Measurements from ENCODE around the gene ACSF3. TPM values are rescaled to one million over a fixed set of nuclear protein-coding genes. Genes with fewer than 3 reads are reported as not detected.

The ACSF3 gene
- total RNA-seq (2014; rRNA removed; shearing (Covaris generic); ENCODE audit: low replicate concordance), result 11.0 and 21.8 TPM in 2 replicates

GRCh38 chr16:89093602-89094251 is at the start of gene ACSF3:
Gene ACSF3, plus strand, starts transcription at chr16:89093852. Its CDS starts 6,830 bp downstream, at chr16:89100682.
- H3K27me3 ChIP-seq, result 0 out of 2 replicates have a peak, but pooled peaks cover 2% of the 10 kb centered on the region
- no peaks in the 10 kb centered on the region for H3K9me3 ChIP-seq
- peak; percentile 55 for DNase-seq
- H3K4me3 ChIP-seq, result peak within 1 kb of the TSS; percentile 60
- no peaks in the 10 kb centered on the region for H3K36me3 ChIP-seq

DNA sequence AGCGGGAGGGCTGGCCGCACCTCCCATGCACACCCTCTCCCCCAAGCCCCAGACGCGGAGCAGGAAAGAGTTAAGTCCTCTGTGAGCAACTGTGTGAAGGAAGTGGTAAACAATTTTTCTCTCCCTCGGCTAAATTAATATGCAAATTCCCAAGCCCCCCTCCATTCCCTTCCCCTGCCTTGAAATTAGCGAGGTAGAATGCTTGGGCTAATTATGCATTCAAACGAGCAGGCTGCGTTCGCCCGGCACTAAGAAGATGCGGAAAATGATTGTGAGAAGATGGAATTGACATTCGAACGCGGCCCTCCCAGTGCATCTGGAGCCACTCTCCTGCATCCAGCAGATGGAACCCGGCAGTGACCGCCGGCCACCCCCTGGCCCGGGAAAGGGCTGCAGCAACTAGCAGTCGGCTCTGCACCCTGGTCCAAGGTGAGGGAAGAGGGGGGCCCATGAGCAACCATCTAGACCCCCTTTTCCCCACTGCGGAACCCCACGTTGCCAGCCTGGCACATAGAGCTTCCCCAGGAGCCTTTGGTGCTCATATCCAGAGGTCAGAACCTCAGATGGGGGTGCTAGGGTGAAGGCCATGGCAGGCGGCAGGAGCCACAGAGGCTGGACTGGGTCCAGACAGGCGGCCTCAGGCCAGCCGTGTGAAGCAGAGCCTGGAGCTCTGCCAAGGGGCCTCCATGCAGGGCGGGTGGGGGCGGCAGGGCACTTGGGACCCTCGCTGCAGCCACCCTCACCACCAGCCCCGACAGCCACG is 49.1 kb upstream of the ACSF3 start:
- H3K4me3 ChIP-seq, result no peak overlapping the region
- no peak for DNase-seq
- peaks cover 12% of the 10 kb centered on the region; the same call in 1 of the 2 replicates for H3K27me3 ChIP-seq
- no peaks in the 10 kb centered on the region for H3K9me3 ChIP-seq
- no peaks in the 10 kb centered on the region for H3K36me3 ChIP-seq

GRCh38 chr16:89045181-89045815 is 48.4 kb upstream of the ACSF3 start:
- H3K4me3 ChIP-seq, result no peak overlapping the region
- H3K9me3 ChIP-seq, result no peaks in the 10 kb centered on the region
- no peaks in the 10 kb centered on the region for H3K36me3 ChIP-seq
- DNase-seq, result no peak
- H3K27me3 ChIP-seq, result peaks cover 8% of the 10 kb centered on the region; the same call in 1 of the 2 replicates

DNA sequence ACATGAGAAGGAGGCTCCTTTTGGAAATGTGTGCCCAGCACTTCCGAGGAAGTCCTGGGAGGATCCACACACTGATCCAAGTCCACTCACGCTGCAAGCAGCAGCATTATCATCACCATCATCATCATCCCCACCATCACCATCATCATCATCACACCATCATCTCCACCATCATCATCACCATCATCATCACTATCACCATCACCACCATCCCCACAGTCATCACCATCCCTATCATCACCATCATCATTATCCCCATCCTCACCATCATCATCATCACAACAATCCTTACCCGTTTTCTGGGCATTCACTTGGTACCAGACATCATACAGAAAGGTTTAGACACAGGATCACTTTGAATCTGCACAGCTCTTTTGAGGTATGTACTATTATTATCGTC is 47.8 kb upstream of the ACSF3 start:
- no peaks in the 10 kb centered on the region for H3K36me3 ChIP-seq
- H3K4me3 ChIP-seq, result no peak overlapping the region
- DNase-seq, result no peak
- peaks cover 6% of the 10 kb centered on the region; the same call in 1 of the 2 replicates for H3K27me3 ChIP-seq
- no peaks in the 10 kb centered on the region for H3K9me3 ChIP-seq

GRCh38 chr16:89046491-89046890 is 47.2 kb upstream of the ACSF3 start:
- Histone ChIP-seq H3K27me3 (peaks cover 6% of the 10 kb centered on the region; the same call in 1 of the 2 replicates), H3K4me3 (no peak overlapping the region), H3K9me3 (no peaks in the 10 kb centered on the region), H3K36me3 (no peaks in the 10 kb centered on the region)
- no peak for DNase-seq

DNA sequence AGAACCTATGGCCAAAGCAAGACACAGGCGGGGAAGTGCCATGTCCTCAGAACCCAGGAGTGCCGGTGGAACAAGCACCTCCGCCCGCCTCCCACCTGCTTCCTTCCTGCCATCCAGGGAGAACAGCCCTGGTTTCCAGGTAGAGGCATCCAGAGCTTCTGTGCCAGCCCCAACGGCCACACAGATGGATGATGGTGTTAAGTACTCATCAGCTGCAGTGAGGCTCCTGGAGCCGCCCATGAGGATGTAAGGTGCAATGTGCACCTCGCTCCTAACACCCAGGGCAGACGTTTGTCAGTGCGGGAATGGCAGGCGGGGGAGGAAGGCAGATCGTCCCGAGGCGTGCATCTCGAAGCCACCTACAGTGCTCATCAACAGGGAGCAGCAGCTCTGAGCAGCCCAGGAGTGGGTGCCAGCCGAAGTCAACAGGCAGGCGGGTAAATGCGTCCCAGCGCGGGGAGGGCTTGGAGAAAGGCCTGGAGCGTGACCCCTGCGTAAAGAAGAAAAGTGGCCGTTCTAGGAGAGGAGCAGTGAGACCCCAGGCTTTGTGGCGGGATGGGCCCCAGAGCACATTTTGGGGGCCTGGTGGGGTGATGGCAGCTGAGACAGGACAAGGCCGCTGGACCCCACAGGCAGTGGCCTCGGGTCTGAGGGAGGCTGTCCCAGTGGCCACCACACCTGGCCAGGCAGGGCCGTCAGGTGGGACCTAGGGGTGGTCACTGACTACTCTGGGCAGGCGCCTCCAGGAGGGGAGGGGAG is 46.1 kb upstream of the ACSF3 start:
- Histone ChIP-seq H3K27me3 (peaks cover 6% of the 10 kb centered on the region; the same call in 1 of the 2 replicates), H3K4me3 (no peak overlapping the region), H3K36me3 (no peaks in the 10 kb centered on the region), H3K9me3 (no peaks in the 10 kb centered on the region)
- DNase-seq, result no peak

DNA sequence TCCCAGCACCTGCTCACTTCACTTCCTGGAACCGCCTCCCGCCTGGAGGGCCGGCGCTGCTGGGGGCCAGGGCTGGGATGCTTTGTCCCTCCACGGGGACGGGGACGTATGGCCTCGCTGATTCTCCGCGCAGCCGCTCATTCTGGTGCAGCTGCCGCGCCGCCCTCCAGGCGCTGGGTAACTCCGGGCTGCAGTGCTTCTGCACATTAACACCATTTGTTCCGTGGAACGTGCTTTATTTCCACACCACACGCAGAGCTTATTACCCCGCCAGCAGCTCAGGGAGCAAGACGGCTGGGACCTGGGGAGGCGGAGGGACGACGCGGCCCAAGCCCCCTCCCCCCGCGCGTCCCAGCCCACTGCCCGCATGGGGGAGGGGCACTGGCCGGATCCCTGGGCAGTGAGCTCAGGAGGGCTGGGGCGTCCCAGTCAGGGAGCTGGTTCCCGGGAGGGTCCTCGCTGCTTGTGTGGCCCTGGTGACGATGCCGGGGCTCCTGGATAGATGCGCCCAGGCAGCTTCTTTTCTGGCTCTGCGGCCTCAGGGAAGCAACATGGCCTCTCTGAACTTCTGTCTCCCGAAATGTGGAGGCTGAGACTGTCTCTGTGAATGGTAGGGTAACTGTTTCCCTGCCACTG is 45.4 kb upstream of the ACSF3 start:
- no peaks in the 10 kb centered on the region for H3K9me3 ChIP-seq
- peaks cover 6% of the 10 kb centered on the region; the same call in 1 of the 2 replicates for H3K27me3 ChIP-seq
- H3K36me3 ChIP-seq, result no peaks in the 10 kb centered on the region
- DNase-seq, result no peak
- no peak overlapping the region for H3K4me3 ChIP-seq

GRCh38 chr16:89048871-89049422 is 44.7 kb upstream of the ACSF3 start:
- H3K27me3 ChIP-seq, result peaks cover 6% of the 10 kb centered on the region; the same call in 1 of the 2 replicates
- H3K9me3 ChIP-seq, result no peaks in the 10 kb centered on the region
- H3K4me3 ChIP-seq, result no peak overlapping the region

GRCh38 chr16:89049484-89050118 is 44.1 kb upstream of the ACSF3 start:
- no peaks in the 10 kb centered on the region for H3K9me3 ChIP-seq
- peaks cover 2% of the 10 kb centered on the region; the same call in 1 of the 2 replicates for H3K27me3 ChIP-seq
- H3K4me3 ChIP-seq, result no peak overlapping the region
- no peak for DNase-seq
- H3K36me3 ChIP-seq, result no peaks in the 10 kb centered on the region

More at GRCh38 chr16:89048871-89049422, 44.7 kb upstream of the ACSF3 start:
- DNase-seq, result no peak
- H3K36me3 ChIP-seq, result no peaks in the 10 kb centered on the region

GRCh38 chr16:89050119-89050867 is 43.4 kb upstream of the ACSF3 start:
- Histone ChIP-seq H3K27me3 (no peaks in the 10 kb centered on the region), H3K4me3 (no peak overlapping the region), H3K9me3 (no peaks in the 10 kb centered on the region), H3K36me3 (no peaks in the 10 kb centered on the region)
- DNase-seq, result no peak

DNA sequence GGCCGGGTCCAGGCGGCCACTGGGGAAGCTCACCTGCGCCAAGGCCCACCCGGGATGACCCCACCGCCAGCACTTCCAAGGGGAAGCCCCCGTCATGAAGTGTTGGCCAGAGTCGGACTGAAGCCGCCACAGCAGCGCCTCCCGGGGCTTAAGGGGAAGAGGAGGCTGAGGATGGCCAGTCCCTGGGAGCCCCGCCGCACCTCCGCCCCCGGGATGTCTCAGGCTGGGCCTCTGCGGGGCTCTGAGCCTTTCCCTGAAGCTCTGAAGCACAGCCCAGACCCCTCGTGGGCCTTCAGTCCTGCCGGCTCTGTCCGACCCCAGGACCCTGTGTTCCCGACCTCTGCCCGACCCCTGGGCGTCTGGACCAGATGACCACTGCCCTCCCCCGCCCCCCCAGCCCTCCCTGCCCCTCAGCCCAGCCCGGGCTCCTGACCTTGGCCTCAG is 42.8 kb upstream of the ACSF3 start:
- Histone ChIP-seq H3K36me3 (no peaks in the 10 kb centered on the region), H3K27me3 (no peaks in the 10 kb centered on the region), H3K9me3 (no peaks in the 10 kb centered on the region), H3K4me3 (no peak overlapping the region)
- DNase-seq, result no peak

GRCh38 chr16:89051521-89052166 is 42.0 kb upstream of the ACSF3 start:
- H3K9me3 ChIP-seq, result no peaks in the 10 kb centered on the region
- DNase-seq, result no peak
- H3K36me3 ChIP-seq, result no peaks in the 10 kb centered on the region
- H3K27me3 ChIP-seq, result no peaks in the 10 kb centered on the region
- no peak overlapping the region for H3K4me3 ChIP-seq

- no peaks in the 10 kb centered on the region for H3K27me3 ChIP-seq
- peak overlapping the region; percentile 25 for H3K4me3 ChIP-seq
- DNase-seq, result peak; percentile 34
- H3K36me3 ChIP-seq, result no peaks in the 10 kb centered on the region
- no peaks in the 10 kb centered on the region for H3K9me3 ChIP-seq
These were observed 41.3 kb upstream of the ACSF3 start for GRCh38 chr16:89052191-89052889.

All from MG63 (cell line).